HCT116 (cell line): ENCODE data around the gene CNTN2. TPM values are rescaled to one million over a fixed set of nuclear protein-coding genes. Genes with fewer than 3 reads are reported as not detected.

Experiments
- ATAC-seq: fragments of 200-7000 bp; cut with Tn5 transposase; 2 replicates; pipeline ENCODE4 v1.9.1; 2020; ENCODE audit warnings: mild to moderate bottlenecking, moderate library complexity
- BruUV-seq: library from RNA; stranded (reverse); fragments of 400-500 nt; replicated peaks from 2 replicates; lab custom pipeline; 2021; lab: Mats Ljungman, UMichigan
- CTCF ChIA-PET: fragments of 300-600 bp; sonication (Branson Sonifier 250); formaldehyde crosslinking; loops from one replicate; lab custom pipeline; 2021; ENCODE audit warnings: antibody characterized with exemption; lab: Charles Lee
- POLR2A ChIA-PET: fragments of 300-600, 350-600 bp; sonication (Branson Sonifier 250); formaldehyde crosslinking; loops from one replicate; lab custom pipeline; 2021; ENCODE audit warnings: antibody characterized with exemption; lab: Charles Lee
- RAD21 ChIA-PET, 2 experiments: fragments of 300-600 bp; sonication (Branson Sonifier 250); formaldehyde crosslinking; loops; one replicate each; lab custom pipeline; 2023; ENCODE audit warnings: low total read pairs in 2 of 2; ENCODE audit not compliant: uncharacterized antibody in 2 of 2, unreplicated experiment in 2 of 2, low non-redundant PET in 1 of 2; lab: Charles Lee
- DNase-seq: peaks from one replicate; pipeline ENCODE4 v3.0.0-alpha.2; 2010; ENCODE audit warnings: low read depth, low spot score
- H2AFZ ChIP-seq: fragments of 200-600 bp; shearing (Covaris generic), sonication (generic); 2 replicates; pipeline ENCODE4 v1.6.1; 2017; ENCODE audit warnings: low read depth, mixed run types, mixed read lengths, antibody characterized with exemption, low read length; ENCODE audit not compliant: poor library complexity, severe bottlenecking
- H3K27ac ChIP-seq: 2 replicates; pipeline ENCODE4 v1.5.1; 2012; ENCODE audit warnings: low read depth, low read length
- H3K27me3 ChIP-seq: fragments of 200-600 bp; sonication (generic); 2 replicates; pipeline ENCODE4 v1.6.1; 2016; ENCODE audit warnings: mixed run types, low read length, mixed read lengths; ENCODE audit not compliant: insufficient read depth
- H3K36me3 ChIP-seq, 2 experiments: fragments of 200-500 bp in 1 of 2; fragments of 200-600 bp in 1 of 2; sonication (Bioruptor generic) in 1 of 2; sonication (generic) in 1 of 2; 2 replicates each; pipeline versions ENCODE4 v1.5.1 to v1.6.1; 2014 to 2016; ENCODE audit warnings: low read length in 2 of 2, inconsistent platforms in 1 of 2, mixed read lengths in 1 of 2, mixed run types in 1 of 2; ENCODE audit not compliant: insufficient read depth in 2 of 2, control insufficient read depth in 1 of 2
- H3K4me1 ChIP-seq, 2 experiments: fragments of 200-600 bp in 1 of 2; sonication (generic) in 1 of 2; 2 replicates each; pipeline versions ENCODE4 v1.5.1 to v1.6.1; 2012 to 2017; ENCODE audit warnings: low read length in 2 of 2, inconsistent platforms in 1 of 2, mild to moderate bottlenecking in 1 of 2, mixed read lengths in 1 of 2, mixed run types in 1 of 2, moderate library complexity in 1 of 2; ENCODE audit not compliant: insufficient read depth in 2 of 2, control insufficient read depth in 1 of 2
- H3K4me2 ChIP-seq: fragments of 200-600 bp; sonication (generic); 2 replicates; pipeline ENCODE4 v1.6.1; 2017; ENCODE audit warnings: mixed run types, low read length, mixed read lengths
- H3K4me3 ChIP-seq, 2 experiments: fragments of 200-600 bp in 1 of 2; sonication (generic) in 1 of 2; replicated peaks in 1 of 2; 2 replicates each; pipeline ENCODE4 v1.5.1; 2011 to 2016; ENCODE audit warnings: low read length in 2 of 2, control low read depth in 1 of 2, low read depth in 1 of 2, mild to moderate bottlenecking in 1 of 2, mixed read lengths in 1 of 2, mixed run types in 1 of 2
- H3K79me2 ChIP-seq: fragments of 200-600 bp; sonication (generic); 2 replicates; pipeline ENCODE4 v1.6.1; 2017; ENCODE audit warnings: mild to moderate bottlenecking, mixed run types, low read length, moderate library complexity, mixed read lengths; ENCODE audit not compliant: insufficient read depth
- H3K9ac ChIP-seq: fragments of 200-600 bp; sonication (generic); 2 replicates; pipeline ENCODE4 v1.6.1; 2016; ENCODE audit warnings: low read length, mixed read lengths
- H3K9me2 ChIP-seq: fragments of 200-600 bp; sonication (generic), shearing (Covaris generic); 2 replicates; pipeline ENCODE4 v1.6.1; 2017; ENCODE audit warnings: mixed run types, mild to moderate bottlenecking, moderate library complexity; ENCODE audit not compliant: insufficient read depth
- H3K9me3 ChIP-seq, 2 experiments: fragments of 200-500 bp in 1 of 2; fragments of 200-600 bp in 1 of 2; sonication (Bioruptor generic) in 1 of 2; sonication (generic) in 1 of 2; 2 replicates each; pipeline ENCODE4 v1.6.1; 2014 to 2017; ENCODE audit warnings: low read length in 2 of 2, mixed read lengths in 2 of 2, inconsistent platforms in 1 of 2, low read depth in 1 of 2, mild to moderate bottlenecking in 1 of 2, mixed run types in 1 of 2, moderate library complexity in 1 of 2; ENCODE audit not compliant: control insufficient read depth in 1 of 2, insufficient read depth in 1 of 2
- H4K20me1 ChIP-seq: fragments of 200-600 bp; sonication (generic), shearing (Covaris generic); 2 replicates; pipeline ENCODE4 v1.6.1; 2017; ENCODE audit warnings: mixed run types, mild to moderate bottlenecking, moderate library complexity; ENCODE audit not compliant: insufficient read depth
- CEBPB ChIP-seq: IDR thresholded peaks from 2 replicates; pipeline ENCODE4 v1.6.1; 2012; ENCODE audit warnings: low read depth
- EGR1 ChIP-seq: IDR thresholded peaks from 2 replicates; pipeline ENCODE4 v1.6.1; 2012; ENCODE audit warnings: low read depth
- EZH2 ChIP-seq: fragments of 200-600 bp; sonication (generic); IDR thresholded peaks from 2 replicates; pipeline ENCODE4 v1.6.1; 2017; ENCODE audit warnings: antibody characterized with exemption, mixed run types
- EZH2phosphoT487 ChIP-seq: fragments of 200-600 bp; IDR thresholded peaks from 2 replicates; pipeline ENCODE4 v1.6.1; 2018; ENCODE audit warnings: antibody characterized with exemption, borderline replicate concordance
- FOSL1 ChIP-seq: IDR thresholded peaks from 2 replicates; pipeline ENCODE4 v1.6.1; 2012; ENCODE audit warnings: low read depth
- MAX ChIP-seq: IDR thresholded peaks from 2 replicates; pipeline ENCODE4 v1.6.1; 2012
- POLR2AphosphoS5 ChIP-seq: IDR thresholded peaks from 2 replicates; pipeline ENCODE4 v1.6.1; 2011; ENCODE audit warnings: mild to moderate bottlenecking, low read depth, low read length, moderate library complexity
- RAD21 ChIP-seq: IDR thresholded peaks from 2 replicates; pipeline ENCODE4 v1.6.1; 2012; ENCODE audit warnings: low read depth, mild to moderate bottlenecking
- SP1 ChIP-seq: IDR thresholded peaks from 2 replicates; pipeline ENCODE4 v1.6.1; 2012; ENCODE audit warnings: low read depth
- SRF ChIP-seq: IDR thresholded peaks from 2 replicates; pipeline ENCODE4 v1.6.1; 2012; ENCODE audit warnings: low read depth
- YY1 ChIP-seq: IDR thresholded peaks from 2 replicates; pipeline ENCODE4 v1.6.1; 2011; ENCODE audit warnings: low read length, low read depth, moderate library complexity, mild to moderate bottlenecking; ENCODE audit not compliant: insufficient replicate concordance; ENCODE audit errors: extremely low read depth
- ZBTB33 ChIP-seq: IDR thresholded peaks from 2 replicates; pipeline ENCODE4 v1.6.1; 2011; ENCODE audit warnings: mild to moderate bottlenecking, low read length, moderate library complexity; ENCODE audit not compliant: insufficient replicate concordance; ENCODE audit errors: extremely low read depth
- intact Hi-C: fragments of 100-400 bp; cut with micrococcal nuclease; formaldehyde crosslinking; loops from 2 replicates; pipeline ENCODE4 v1.10.0; 2022
- total RNA-seq: library from RNA; stranded (reverse); gene quantifications from one replicate; pipeline ENCODE4 v1.2.1, GENCODE V29; 2021; ENCODE audit not compliant: unreplicated experiment

CNTN2 gene
- total RNA-seq, 1 experiment from 2014 or later = 0.15 TPM

GRCh38 chr1:205016075-205016474, 26.9 kb upstream of the CNTN2 start:
- BruUV-seq = no TSS peak
- Histone ChIP-seq H3K27ac (no peak overlapping the region), H3K9me3 (no peaks in the 10 kb centered on the region), H3K9ac (no peak overlapping the region), H2AFZ (no peak overlapping the region), H3K4me2 (no peak overlapping the region)
- CTCF ChIA-PET = interaction anchor here (1.1 kb wide), 1 partner anchor 27 kb away, joined by 3 read pairs; no protein-coding TSS in a partner anchor
- TF ChIP-seq CEBPB = no peak
- TF ChIP-seq MAX = no peak
- TF ChIP-seq ZBTB33 = no peak
- TF ChIP-seq SP1 = no peak
- TF ChIP-seq EZH2 = no peak
- TF ChIP-seq EZH2phosphoT487 = no peak
- no peak for TF ChIP-seq YY1
- no peak for TF ChIP-seq RAD21
- TF ChIP-seq SRF = no peak
- no peak for TF ChIP-seq POLR2AphosphoS5
- TF ChIP-seq EGR1 = no peak
- TF ChIP-seq FOSL1 = no peak
- TF ChIP-seq, all 23 proteins: peak for 0
- POLR2A ChIA-PET = interaction anchor here (1.2 kb wide), 1 partner anchor 21 kb away, joined by 3 read pairs; no protein-coding TSS in a partner anchor
- H3K79me2 ChIP-seq = no peaks in the 10 kb centered on the region
- H3K9me2 ChIP-seq = no peaks in the 10 kb centered on the region
- H3K4me3 ChIP-seq = no peak overlapping the region
- no peaks in the 10 kb centered on the region for H4K20me1 ChIP-seq
- intact Hi-C loops = no loop called here
- H3K27me3 ChIP-seq = no peaks in the 10 kb centered on the region; the same call in 1 of the 2 replicates
- 0 out of 4 replicates have a peak, but pooled peaks cover 0 to 3% of the 10 kb centered on the region in 2 experiments for H3K4me1 ChIP-seq
- RAD21 ChIA-PET = no interaction called here
- no peaks in the 10 kb centered on the region for H3K36me3 ChIP-seq
- DNase-seq (no peak), ATAC-seq (no peak)
